Common myeloid progenitor, CD34-positive (primary cell): ENCODE results near the gene NRF1.

Source experiments
- CTCF ChIA-PET: fragments of 350-600 bp; sonication (Branson Sonifier 250); formaldehyde crosslinking; loops from one replicate; lab custom pipeline; 2021; ENCODE audit warnings: antibody characterized with exemption; lab: Charles Lee
- POLR2A ChIA-PET: fragments of 350-600 bp; sonication (Branson Sonifier 250); formaldehyde crosslinking; loops from one replicate; lab custom pipeline; 2021; ENCODE audit warnings: antibody characterized with exemption; lab: Charles Lee
- DNase-seq, 3 donors: peaks; one replicate each; pipeline versions ENCODE4 v3.0.0 to v3.0.0-alpha.2; 2013
- H3K27ac ChIP-seq, 2 experiments: 1 replicate in 1 of 2; 2 replicates in 1 of 2; pipeline ENCODE4 v1.7.0; 2013; ENCODE audit warnings: inconsistent platforms in 2 of 2, low read length in 2 of 2, mild to moderate bottlenecking in 2 of 2, low read depth in 1 of 2, moderate library complexity in 1 of 2; ENCODE audit not compliant: severe bottlenecking in 2 of 2, insufficient read depth in 1 of 2, poor library complexity in 1 of 2
- H3K27me3 ChIP-seq, 5 experiments: replicated peaks in 2 of 5; 1 replicate in 3 of 5; 2 replicates in 2 of 5; pipeline versions ENCODE4 v1.6.1 to v1.7.0; 2013; ENCODE audit warnings: low read length in 4 of 5, mild to moderate bottlenecking in 2 of 5, moderate library complexity in 2 of 5, inconsistent platforms in 1 of 5; ENCODE audit not compliant: insufficient read depth in 5 of 5, control insufficient read depth in 4 of 5
- H3K36me3 ChIP-seq, 4 experiments: 1 replicate in 2 of 4; 2 replicates in 2 of 4; pipeline versions ENCODE4 v1.6.1 to v1.7.0; 2013; ENCODE audit warnings: low read length in 3 of 4, control low read depth in 1 of 4, mild to moderate bottlenecking in 1 of 4; ENCODE audit not compliant: control insufficient read depth in 4 of 4, insufficient read depth in 4 of 4
- H3K4me1 ChIP-seq, 4 experiments: 1 replicate in 3 of 4; 2 replicates in 1 of 4; pipeline versions ENCODE4 v1.6.1 to v1.7.1; 2013; ENCODE audit warnings: low read length in 3 of 4, mild to moderate bottlenecking in 3 of 4, control low read depth in 1 of 4, inconsistent platforms in 1 of 4, moderate library complexity in 1 of 4; ENCODE audit not compliant: control insufficient read depth in 4 of 4, insufficient read depth in 4 of 4; ENCODE audit errors: control extremely low read depth in 1 of 4
- H3K4me3 ChIP-seq, 7 experiments: 1 replicate in 4 of 7; 2 replicates in 3 of 7; pipeline versions ENCODE4 v1.5.1 to v1.7.0; 2013; ENCODE audit warnings: mild to moderate bottlenecking in 7 of 7, low read length in 6 of 7, moderate library complexity in 6 of 7, inconsistent platforms in 2 of 7, low read depth in 2 of 7, control low read depth in 1 of 7; ENCODE audit not compliant: insufficient read depth in 4 of 7, control insufficient read depth in 1 of 7; ENCODE audit errors: extremely low read depth in 1 of 7
- H3K9me3 ChIP-seq, 5 experiments: 1 replicate in 4 of 5; 2 replicates in 1 of 5; pipeline versions ENCODE4 v1.6.1 to v1.7.1; 2013; ENCODE audit warnings: low read length in 4 of 5, mild to moderate bottlenecking in 2 of 5, inconsistent platforms in 1 of 5, low read depth in 1 of 5, moderate library complexity in 1 of 5; ENCODE audit not compliant: control insufficient read depth in 4 of 5, insufficient read depth in 2 of 5; ENCODE audit errors: control extremely low read depth in 1 of 5
- WGBS: methylation state at CpG from one replicate; pipeline ENCODE4 v1.1.5; 2013; ENCODE audit not compliant: insufficient coverage; 5-methylcytosine and 5-hydroxymethylcytosine counted together

NRF1 gene

GRCh38 chr7:129613016-129613337, 1.5 kb downstream of the NRF1 start:
- Histone ChIP-seq H3K27ac (peak overlapping the region; percentile 15 to 98), H3K4me1 (peaks cover 42 to 62% (median 53%) of the 10 kb centered on the region in 4 experiments), H3K36me3 (peaks cover 3 to 20% (median 8%) of the 10 kb centered on the region in 4 experiments), H3K9me3 (no peaks in the 10 kb centered on the region), H3K4me3 (peak overlapping the region in 6 of 7 experiments; percentile 87 to 98 (median 93)), H3K27me3 (no peaks in the 10 kb centered on the region)
- POLR2A ChIA-PET: interaction anchor here (1.1 kb wide), 1 partner anchor 20 kb away, joined by 3 read pairs; no protein-coding TSS in a partner anchor
- no CpG with 5 or more reads among the region's 5 CpGs for WGBS
- DNase-seq: no peak
- CTCF ChIA-PET: interaction anchor here (0.9 to 2.9 kb wide), 14 partner anchors 9 to 246 kb away, joined by 3 to 36 read pairs (median 8); no protein-coding TSS in a partner anchor

DNA sequence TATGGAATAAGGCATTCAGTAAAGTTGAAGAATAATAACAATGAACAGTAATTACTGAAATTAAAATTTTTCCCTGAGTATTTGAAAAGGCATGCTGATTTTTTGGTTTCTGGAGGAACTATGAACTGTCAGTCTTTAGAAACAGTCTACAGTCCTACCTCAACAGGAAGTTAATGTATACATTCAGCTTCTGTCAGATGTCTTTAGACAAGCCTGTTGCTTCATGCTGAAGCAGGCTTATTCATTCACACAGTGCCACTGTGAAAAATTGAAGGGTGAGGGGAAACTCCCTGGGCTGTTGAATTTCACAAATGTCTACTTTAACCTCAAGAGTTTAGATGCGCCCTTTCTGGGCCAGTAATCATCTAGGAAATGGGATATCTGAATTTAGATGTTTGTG, 3.5 kb downstream of the NRF1 start:
- WGBS: no CpG with 5 or more reads among the region's 1 CpG
- CTCF ChIA-PET: interaction anchor here (0.7 to 4.8 kb wide), 7 partner anchors 13 to 45 kb away, joined by 3 to 40 read pairs (median 5); no protein-coding TSS in a partner anchor
- POLR2A ChIA-PET: interaction anchor here (0.6 kb wide), 1 partner anchor 241 kb away, joined by 5 read pairs; no protein-coding TSS in a partner anchor
- Histone ChIP-seq H3K36me3 (peaks cover 0 to 4% (median under 1%) of the 10 kb centered on the region in 4 experiments), H3K4me3 (peak overlapping the region in 1 of 7 experiments; percentile 4), H3K9me3 (no peaks in the 10 kb centered on the region), H3K27me3 (no peaks in the 10 kb centered on the region), H3K4me1 (peaks cover 42 to 59% (median 50%) of the 10 kb centered on the region in 4 experiments), H3K27ac (peak overlapping the region in 1 of 2 experiments; percentile 52)
- DNase-seq: peak in 2 of 3 donors; percentile 76 to 80

GRCh38 chr7:129616530-129616929, 5.0 kb downstream of the NRF1 start:
- DNase-seq: peak in 1 of 3 donors; percentile 28
- ChIA-PET POLR2A (interaction anchor here (0.6 kb wide), 1 partner anchor 118 kb away, joined by 3 read pairs; no protein-coding TSS in a partner anchor), CTCF (interaction anchor here (1.2 to 4.8 kb wide), 5 partner anchors 10 to 249 kb away, joined by 3 to 40 read pairs (median 8); no protein-coding TSS in a partner anchor)
- no peaks in the 10 kb centered on the region for H3K9me3 ChIP-seq
- no peaks in the 10 kb centered on the region for H3K27me3 ChIP-seq
- no peaks in the 10 kb centered on the region for H3K36me3 ChIP-seq
- peaks cover 34 to 51% (median 41%) of the 10 kb centered on the region in 4 experiments for H3K4me1 ChIP-seq
- 94% methylated on average over 3 of the region's 4 CpGs for WGBS
- peak overlapping the region in 1 of 2 experiments; percentile 0 for H3K27ac ChIP-seq
- peak overlapping the region in 1 of 7 experiments; percentile 45 for H3K4me3 ChIP-seq

DNA sequence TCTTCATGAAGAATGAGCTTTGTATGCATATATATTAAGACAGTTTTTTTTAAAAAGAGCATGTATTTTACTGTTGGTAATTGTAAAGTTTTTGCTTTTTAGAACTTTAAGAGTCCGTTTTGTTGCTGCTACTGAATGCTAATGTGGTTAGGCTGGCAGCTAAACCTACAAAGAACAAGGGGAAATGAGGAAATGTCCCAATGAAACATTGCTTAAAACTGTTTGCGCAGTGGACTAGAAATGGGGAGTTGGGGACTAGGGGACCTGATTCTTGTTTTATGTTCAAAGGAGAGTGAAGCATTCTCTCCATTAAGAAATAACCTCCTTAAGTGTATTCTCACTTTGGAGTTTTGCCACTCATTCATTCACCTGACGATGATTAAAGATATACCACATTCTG, 5.7 kb downstream of the NRF1 start:
- no peaks in the 10 kb centered on the region for H3K36me3 ChIP-seq
- H3K4me3 ChIP-seq: peak overlapping the region in 2 of 7 experiments; percentile 49 to 52
- DNase-seq: peak in 1 of 3 donors; percentile 36
- H3K4me1 ChIP-seq: peaks cover 34 to 51% (median 41%) of the 10 kb centered on the region in 4 experiments
- POLR2A ChIA-PET: no interaction called here
- CTCF ChIA-PET: interaction anchor here (0.8 to 4.8 kb wide), 6 partner anchors 9 to 249 kb away, joined by 3 to 40 read pairs (median 7); no protein-coding TSS in a partner anchor
- no peaks in the 10 kb centered on the region for H3K9me3 ChIP-seq
- H3K27me3 ChIP-seq: no peaks in the 10 kb centered on the region
- 0% methylated on average over 1 of the region's 3 CpGs for WGBS
- peak overlapping the region in 1 of 2 experiments; percentile 12 for H3K27ac ChIP-seq

DNA sequence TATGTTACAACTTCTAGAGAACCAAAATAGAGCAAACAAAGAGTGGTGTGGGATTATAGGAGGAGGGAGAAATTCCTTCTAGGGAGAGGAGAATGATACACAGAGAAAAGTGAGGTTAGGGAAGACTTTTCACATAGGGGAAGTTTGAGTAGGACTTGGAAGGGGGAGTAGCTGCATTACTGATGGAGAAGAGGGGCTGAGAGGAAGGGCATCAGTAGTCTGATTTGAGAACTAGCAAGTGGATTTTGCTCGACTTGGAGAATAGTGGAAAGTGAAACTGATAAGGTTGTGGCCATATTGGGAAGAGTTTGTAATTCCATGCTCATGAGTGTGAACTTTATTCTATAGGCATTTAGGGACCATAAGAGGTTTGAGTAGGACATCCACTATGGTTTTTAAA, 6.1 kb downstream of the NRF1 start:
- Histone ChIP-seq H3K4me3 (peak overlapping the region in 2 of 7 experiments; percentile 49 to 52), H3K27ac (peak overlapping the region in 1 of 2 experiments; percentile 12), H3K27me3 (no peaks in the 10 kb centered on the region), H3K4me1 (peaks cover 34 to 54% (median 39%) of the 10 kb centered on the region in 4 experiments), H3K36me3 (no peaks in the 10 kb centered on the region), H3K9me3 (no peaks in the 10 kb centered on the region)
- ChIA-PET CTCF (interaction anchor here (0.7 to 4.8 kb wide), 6 partner anchors 10 to 87 kb away, joined by 3 to 40 read pairs (median 7); no protein-coding TSS in a partner anchor), POLR2A (no interaction called here)
- DNase-seq: peak in 1 of 3 donors; percentile 26
- WGBS: 29% methylated on average over 1 of the region's 1 CpG

DNA sequence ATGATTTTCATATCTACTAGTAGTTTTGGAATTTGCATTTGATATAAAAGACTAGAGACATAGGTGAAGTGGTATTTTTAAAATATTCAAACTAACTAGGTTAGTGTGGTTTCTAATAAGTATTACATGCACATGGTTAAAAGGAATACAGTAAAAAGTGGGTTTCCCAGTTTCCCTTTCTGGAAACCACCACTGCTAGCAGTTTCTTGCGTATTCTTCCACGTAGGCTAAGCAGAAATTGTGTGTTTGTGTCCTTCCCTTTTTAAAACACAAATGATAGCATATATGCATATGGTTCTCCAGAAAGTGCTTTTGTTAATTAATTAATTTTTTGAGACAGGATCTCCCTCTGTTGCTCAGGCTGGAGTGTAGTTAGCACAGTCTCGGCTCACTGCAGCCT, 15.4 kb downstream of the NRF1 start:
- Histone ChIP-seq H3K36me3 (peaks cover 0 to 5% (median 0%) of the 10 kb centered on the region in 4 experiments), H3K27ac (no peak overlapping the region), H3K9me3 (no peaks in the 10 kb centered on the region), H3K27me3 (no peaks in the 10 kb centered on the region), H3K4me1 (peaks cover 0 to 23% (median 4%) of the 10 kb centered on the region in 4 experiments), H3K4me3 (no peak overlapping the region)
- ChIA-PET CTCF (interaction anchor here (1.2 to 1.4 kb wide), 2 partner anchors 11 to 21 kb away, joined by 3 to 5 read pairs; no protein-coding TSS in a partner anchor), POLR2A (no interaction called here)
- DNase-seq: no peak
- WGBS: 100% methylated on average over 1 of the region's 3 CpGs

GRCh38 chr7:129630341-129630740, 18.8 kb downstream of the NRF1 start:
- Histone ChIP-seq H3K27ac (no peak overlapping the region), H3K4me1 (peaks cover 0 to 17% (median 3%) of the 10 kb centered on the region in 4 experiments), H3K9me3 (no peaks in the 10 kb centered on the region), H3K36me3 (peaks cover 0 to 4% (median 2%) of the 10 kb centered on the region in 4 experiments), H3K4me3 (no peak overlapping the region), H3K27me3 (no peaks in the 10 kb centered on the region)
- WGBS: 100% methylated on average over 1 of the region's 2 CpGs
- ChIA-PET POLR2A (no interaction called here), CTCF (interaction anchor here (0.6 to 3.8 kb wide), 4 partner anchors 11 to 262 kb away, joined by 3 to 24 read pairs (median 4); partner anchors contain the start of gene NRF1)
- DNase-seq: no peak
